Spleen (tissue), 11 donors: ENCODE data around the gene BCL2. TPM values are rescaled to one million over a fixed set of nuclear protein-coding genes. Genes with fewer than 3 reads are reported as not detected.

ENCODE experiments used
- DNase-seq: peaks from one replicate; pipeline ENCODE4 v3.0.0-alpha.2; 2020
- H3K27ac ChIP-seq, 8 donors: fragments of 200-600 bp; sonication (generic) in 7 of 8; 1 replicate in 4 of 8; 2 replicates in 4 of 8; pipeline versions ENCODE4 v1.5.0 to v1.8.0; 2016 to 2021; ENCODE audit warnings: inconsistent platforms in 4 of 8, mild to moderate bottlenecking in 4 of 8, moderate library complexity in 1 of 8
- H3K27me3 ChIP-seq, 7 donors: fragments of 200-600 bp; sonication (generic) in 6 of 7; replicated peaks in 1 of 7; 1 replicate in 4 of 7; 2 replicates in 3 of 7; pipeline versions ENCODE4 v1.5.0 to v1.8.0; 2016 to 2021; ENCODE audit warnings: inconsistent platforms in 3 of 7, mild to moderate bottlenecking in 1 of 7
- H3K36me3 ChIP-seq, 6 donors: fragments of 200-600 bp; sonication (generic) in 5 of 6; 1 replicate in 4 of 6; 2 replicates in 2 of 6; pipeline versions ENCODE4 v1.5.0 to v1.8.0; 2016 to 2021; ENCODE audit warnings: inconsistent platforms in 2 of 6
- H3K4me1 ChIP-seq, 6 donors: fragments of 200-600 bp; sonication (generic) in 5 of 6; 1 replicate in 3 of 6; 2 replicates in 3 of 6; pipeline versions ENCODE4 v1.5.0 to v1.8.0; 2016 to 2021; ENCODE audit warnings: inconsistent platforms in 3 of 6
- H3K4me3 ChIP-seq, 8 donors: fragments of 200-600 bp; sonication (generic) in 7 of 8; 1 replicate in 4 of 8; 2 replicates in 4 of 8; pipeline versions ENCODE4 v1.5.0 to v1.8.0; 2016 to 2021; ENCODE audit warnings: inconsistent platforms in 4 of 8, mild to moderate bottlenecking in 4 of 8, moderate library complexity in 2 of 8
- H3K9me3 ChIP-seq, 8 donors: fragments of 200-600 bp; sonication (generic) in 7 of 8; 1 replicate in 4 of 8; 2 replicates in 4 of 8; pipeline versions ENCODE4 v1.5.0 to v1.8.0; 2016 to 2021; ENCODE audit warnings: inconsistent platforms in 4 of 8
- POLR2A ChIP-seq, 3 donors: fragments of 450-650 bp; IDR thresholded peaks; one replicate each; pipeline ENCODE4 v1.5.1; 2017; ENCODE audit warnings: antibody characterized with exemption in 3 of 3, mild to moderate bottlenecking in 1 of 3
- POLR2AphosphoS5 ChIP-seq, 3 donors: sonication (generic); formaldehyde crosslinking; IDR thresholded peaks; one replicate each; pipeline ENCODE4 v1.5.1; 2017; ENCODE audit warnings: antibody characterized with exemption in 3 of 3
- WGBS, 5 donors: extraction: QIAGEN DNeasy Blood & Tissue Kit in 3 of 5; methylation state at CpG; one replicate each; pipeline versions ENCODE4 v1.1.5 to v1.1.7; 2013 to 2018; 5-methylcytosine and 5-hydroxymethylcytosine counted together
- intact Hi-C: fragments of 100-400 bp; cut with DNase I; formaldehyde crosslinking; loops from one replicate; pipeline ENCODE4 v1.15.0; 2023; ENCODE audit warnings: low total_unique reads
- polyA plus RNA-seq, 3 donors: library from polyadenylated mRNA; stranded (reverse); fragments of 200-250 nt; gene quantifications; one replicate each; pipeline ENCODE4 v1.2.1, GENCODE V29; 2013
- total RNA-seq, 7 donors: library from RNA; depleted of rRNA in 3 of 7; stranded (reverse); fragments of >200 nt in 3 of 7; fragmentation: NEBNext Ultra II Directional in 4 of 7; extraction: Animal tissue kit (Norgen Biotek cat#: 25700) in 4 of 7; gene quantifications; one replicate each; pipeline versions ENCODE4 v1.1.0 to v1.2.1, GENCODE V29; 2016 to 2021
- TF ChIP-seq, protein P1 (sequence below), 11 experiments: fragments of 200-600 bp in 7 of 11; fragments of 450-650 bp in 4 of 11; sonication (generic) in 4 of 11; IDR thresholded peaks in 8 of 11; conservative IDR thresholded peaks in 3 of 11; 1 replicate in 7 of 11; 2 replicates in 4 of 11; pipeline versions ENCODE4 v1.4.0 to v1.8.0; 2016 to 2021; ENCODE audit warnings: antibody characterized with exemption in 11 of 11, inconsistent platforms in 4 of 11, mild to moderate bottlenecking in 1 of 11
- donor health status: healthy with polysubstance abuse.
- donor health status: DM: no; HTN: no; CAD: no; lungs with moderate emphysema.
- donor health status: DM: no; HTN: no; CAD: no.
- donor health status: Bipolar disorder and iron deficiency.
- donor health status: healthy.
- donor health status: DM: no; HTN: no; CAD: no.
- donor health status: DM: yes; HTN: yes; CAD: no.

Gene BCL2
- total and polyA plus RNA-seq, 10 donors, result 9.6 to 112 (median 69.1) TPM

GRCh38 chr18:63160172-63160995 lies 159.2 kb downstream of the BCL2 start:
- H3K36me3 ChIP-seq, result no peaks in the 10 kb centered on the region
- no peaks in the 10 kb centered on the region for H3K9me3 ChIP-seq
- peak overlapping the region; percentile 73 to 94 (median 88) for H3K27ac ChIP-seq
- peak; percentile 83 for DNase-seq
- H3K27me3 ChIP-seq, result no peaks in the 10 kb centered on the region
- intact Hi-C loops, result no loop called here
- H3K4me1 ChIP-seq, result peaks cover 51 to 94% (median 85%) of the 10 kb centered on the region in 6 donors
- 64 to 75% (median 67%) methylated on average over 13 of the region's 13 CpGs for whole genome bisulfite sequencing, 5 donors
- H3K4me3 ChIP-seq, result no peak overlapping the region
- TF ChIP-seq, protein P1, sequence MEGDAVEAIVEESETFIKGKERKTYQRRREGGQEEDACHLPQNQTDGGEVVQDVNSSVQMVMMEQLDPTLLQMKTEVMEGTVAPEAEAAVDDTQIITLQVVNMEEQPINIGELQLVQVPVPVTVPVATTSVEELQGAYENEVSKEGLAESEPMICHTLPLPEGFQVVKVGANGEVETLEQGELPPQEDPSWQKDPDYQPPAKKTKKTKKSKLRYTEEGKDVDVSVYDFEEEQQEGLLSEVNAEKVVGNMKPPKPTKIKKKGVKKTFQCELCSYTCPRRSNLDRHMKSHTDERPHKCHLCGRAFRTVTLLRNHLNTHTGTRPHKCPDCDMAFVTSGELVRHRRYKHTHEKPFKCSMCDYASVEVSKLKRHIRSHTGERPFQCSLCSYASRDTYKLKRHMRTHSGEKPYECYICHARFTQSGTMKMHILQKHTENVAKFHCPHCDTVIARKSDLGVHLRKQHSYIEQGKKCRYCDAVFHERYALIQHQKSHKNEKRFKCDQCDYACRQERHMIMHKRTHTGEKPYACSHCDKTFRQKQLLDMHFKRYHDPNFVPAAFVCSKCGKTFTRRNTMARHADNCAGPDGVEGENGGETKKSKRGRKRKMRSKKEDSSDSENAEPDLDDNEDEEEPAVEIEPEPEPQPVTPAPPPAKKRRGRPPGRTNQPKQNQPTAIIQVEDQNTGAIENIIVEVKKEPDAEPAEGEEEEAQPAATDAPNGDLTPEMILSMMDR (IDR thresholded peaks at IDR 0.05 in 8 of 11, conservative IDR thresholded peaks at IDR 0.05 in 3 of 11), result no peak
- TF ChIP-seq POLR2AphosphoS5 (IDR thresholded peaks at IDR 0.05), result no peak
- no peak for TF ChIP-seq POLR2A (IDR thresholded peaks at IDR 0.05)

- 59 to 81% (median 73%) methylated on average over 9 of the region's 9 CpGs for WGBS, 5 donors
- peaks cover 51 to 100% (median 92%) of the 10 kb centered on the region in 6 donors for H3K4me1 ChIP-seq
- no peaks in the 10 kb centered on the region for H3K27me3 ChIP-seq
- H3K9me3 ChIP-seq, result no peaks in the 10 kb centered on the region
- H3K36me3 ChIP-seq, result no peaks in the 10 kb centered on the region
- no peak for TF ChIP-seq POLR2AphosphoS5 (IDR thresholded peaks at IDR 0.05)
- TF ChIP-seq POLR2A (IDR thresholded peaks at IDR 0.05), result no peak
- TF ChIP-seq, protein P1 (IDR thresholded peaks at IDR 0.05 in 8 of 11, conservative IDR thresholded peaks at IDR 0.05 in 3 of 11), result no peak
- H3K4me3 ChIP-seq, result no peak overlapping the region
- DNase-seq, result no peak
- intact Hi-C loops, result no loop called here
- H3K27ac ChIP-seq, result peak overlapping the region; percentile 73 to 94 (median 88)
These were observed 160.0 kb downstream of the BCL2 start for GRCh38 chr18:63159590-63159989.

- peak in 1 of 3 donors; percentile 22 for TF ChIP-seq POLR2AphosphoS5 (IDR thresholded peaks at IDR 0.05)
- TF ChIP-seq, protein P1 (IDR thresholded peaks at IDR 0.05 in 8 of 11, conservative IDR thresholded peaks at IDR 0.05 in 3 of 11), result no peak
- peak overlapping the region; percentile 73 to 94 (median 88) for H3K27ac ChIP-seq
- intact Hi-C loops, result no loop called here
These were observed 160.8 kb downstream of the BCL2 start for GRCh38 chr18:63158676-63159291.

More at GRCh38 chr18:63158676-63159291, 160.8 kb downstream of the BCL2 start:
- H3K27me3 ChIP-seq, result no peaks in the 10 kb centered on the region
- no peaks in the 10 kb centered on the region for H3K36me3 ChIP-seq
- no peaks in the 10 kb centered on the region for H3K9me3 ChIP-seq
- peaks cover 53 to 100% (median 93%) of the 10 kb centered on the region in 6 donors for H3K4me1 ChIP-seq
- 52 to 69% (median 57%) methylated on average over 6 of the region's 6 CpGs for WGBS, 5 donors
- no peak for DNase-seq
- peak overlapping the region in 1 of 8 donors; percentile 40 for H3K4me3 ChIP-seq
